Stomach (tissue), 19 donors: ENCODE measurements around the gene SLC25A26. TPM values are rescaled to one million over a fixed set of nuclear protein-coding genes. Genes with fewer than 3 reads are reported as not detected.

Experiments used
- DNase-seq, 2 donors: peaks; one replicate each; pipeline versions ENCODE4 v3.0.0 to v3.0.0-alpha.2; 2013 to 2019
- H3K27ac ChIP-seq, 5 donors: fragments of 200-600 bp in 4 of 5; sonication (generic) in 4 of 5; one replicate each; pipeline ENCODE4 v1.5.1; 2013 to 2019; ENCODE audit warnings: mild to moderate bottlenecking in 1 of 5, moderate library complexity in 1 of 5
- H3K27me3 ChIP-seq, 3 donors: fragments of 200-600 bp; sonication (generic); one replicate each; pipeline ENCODE4 v1.5.1; 2017 to 2019; ENCODE audit warnings: mixed run types in 1 of 3
- H3K36me3 ChIP-seq, 4 donors: fragments of 200-600 bp; sonication (generic); 1 replicate in 3 of 4; 2 replicates in 1 of 4; pipeline ENCODE4 v1.5.1; 2016 to 2019
- H3K4me1 ChIP-seq, 4 donors: fragments of 200-600 bp; sonication (generic); one replicate each; pipeline ENCODE4 v1.5.1; 2016 to 2019
- H3K4me3 ChIP-seq, 4 donors: fragments of 200-600 bp; sonication (generic) in 3 of 4; one replicate each; pipeline ENCODE4 v1.5.1; 2016 to 2019; ENCODE audit warnings: mild to moderate bottlenecking in 1 of 4
- H3K9me3 ChIP-seq, 4 donors: fragments of 200-600 bp; sonication (generic); one replicate each; pipeline ENCODE4 v1.5.1; 2016 to 2019
- EP300 ChIP-seq: sonication (generic); formaldehyde crosslinking; IDR thresholded peaks from one replicate; pipeline ENCODE4 v1.6.1; 2017; ENCODE audit warnings: antibody characterized with exemption
- POLR2A ChIP-seq, 4 donors: fragments of 450-650 bp; IDR thresholded peaks; one replicate each; pipeline ENCODE4 v1.6.1; 2016; ENCODE audit warnings: antibody characterized with exemption in 4 of 4, control low read depth in 2 of 4, mild to moderate bottlenecking in 1 of 4, moderate library complexity in 1 of 4
- POLR2AphosphoS5 ChIP-seq, 3 donors: sonication (generic); formaldehyde crosslinking; IDR thresholded peaks; one replicate each; pipeline ENCODE4 v1.6.1; 2016; ENCODE audit warnings: antibody characterized with exemption in 3 of 3
- WGBS, 5 donors: extraction: QIAGEN DNeasy Blood & Tissue Kit in 3 of 5; methylation state at CpG; one replicate each; pipeline versions ENCODE4 v1.1.5 to v1.1.7; 2013 to 2018; 5-methylcytosine and 5-hydroxymethylcytosine counted together
- intact Hi-C: fragments of 100-400 bp; cut with DNase I; formaldehyde crosslinking; loops from one replicate; pipeline ENCODE4 v1.15.1; 2023; ENCODE audit warnings: low total_unique reads
- long read RNA-seq, 10 donors: transcript quantifications; one replicate each; lab custom pipeline, GENCODE V29; 2026
- polyA plus RNA-seq, 3 donors: library from polyadenylated mRNA; stranded (reverse); fragments of 200-250 nt; gene quantifications; one replicate each; pipeline ENCODE4 v1.2.3, GENCODE V29; 2013
- total RNA-seq, 5 donors: library from RNA; depleted of rRNA; stranded (reverse); fragments of >200 nt; gene quantifications; one replicate each; pipeline versions ENCODE4 v1.1.0 to v1.2.3, GENCODE V29; 2014 to 2016
- TF ChIP-seq, protein P1 (sequence below), 7 experiments: fragments of 450-650 bp in 4 of 7; fragments of 200-600 bp in 3 of 7; sonication (generic) in 3 of 7; IDR thresholded peaks; one replicate each; pipeline ENCODE4 v1.5.1; 2016 to 2019; ENCODE audit warnings: antibody characterized with exemption in 7 of 7, control low read depth in 2 of 7, mild to moderate bottlenecking in 1 of 7
- donor health status: healthy with polysubstance abuse.
- donor health status: Bipolar disorder and iron deficiency.
- donor health status: healthy.

SLC25A26 gene, protein sequence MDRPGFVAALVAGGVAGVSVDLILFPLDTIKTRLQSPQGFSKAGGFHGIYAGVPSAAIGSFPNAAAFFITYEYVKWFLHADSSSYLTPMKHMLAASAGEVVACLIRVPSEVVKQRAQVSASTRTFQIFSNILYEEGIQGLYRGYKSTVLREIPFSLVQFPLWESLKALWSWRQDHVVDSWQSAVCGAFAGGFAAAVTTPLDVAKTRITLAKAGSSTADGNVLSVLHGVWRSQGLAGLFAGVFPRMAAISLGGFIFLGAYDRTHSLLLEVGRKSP
- 10 to 100 TPM in 2 of 5 donors, 1 to 10 TPM in 3; 1.2 to 25.3 (median 9.8) TPM for total RNA-seq
- 10 to 100 TPM; 15.8 to 26.6 (median 18.6) TPM for polyA plus RNA-seq
- long read RNA-seq, donor 1, partial matches to known transcripts, result 0 of 1 reads
- long read RNA-seq, donor 1, other reads (novel, unspliced or antisense), result 0 of 1 reads
- long read RNA-seq, donor 2, partial matches to known transcripts, result 18 of 24 reads
- long read RNA-seq, donor 2, other reads (novel, unspliced or antisense), result 5 of 24 reads
- long read RNA-seq, donor 3, partial matches to known transcripts, result 0 of 2 reads
- long read RNA-seq, donor 3, other reads (novel, unspliced or antisense), result 0 of 2 reads
- long read RNA-seq, donor 4, result 0 reads
- long read RNA-seq, donor 5, partial matches to known transcripts, result 0 of 1 reads
- long read RNA-seq, donor 5, other reads (novel, unspliced or antisense), result 0 of 1 reads
- long read RNA-seq, donor 6, result 0 reads
- long read RNA-seq, donor 7, partial matches to known transcripts, result 0 of 1 reads
- long read RNA-seq, donor 7, other reads (novel, unspliced or antisense), result 0 of 1 reads
- long read RNA-seq, donor 8, partial matches to known transcripts, result 0 of 1 reads
- long read RNA-seq, donor 8, other reads (novel, unspliced or antisense), result 0 of 1 reads
- long read RNA-seq, donor 9, partial matches to known transcripts, result 0 of 1 reads
- long read RNA-seq, donor 9, other reads (novel, unspliced or antisense), result 0 of 1 reads
- long read RNA-seq, donor 10, partial matches to known transcripts, result 0 of 1 reads
- long read RNA-seq, donor 10, other reads (novel, unspliced or antisense), result 0 of 1 reads

DNA sequence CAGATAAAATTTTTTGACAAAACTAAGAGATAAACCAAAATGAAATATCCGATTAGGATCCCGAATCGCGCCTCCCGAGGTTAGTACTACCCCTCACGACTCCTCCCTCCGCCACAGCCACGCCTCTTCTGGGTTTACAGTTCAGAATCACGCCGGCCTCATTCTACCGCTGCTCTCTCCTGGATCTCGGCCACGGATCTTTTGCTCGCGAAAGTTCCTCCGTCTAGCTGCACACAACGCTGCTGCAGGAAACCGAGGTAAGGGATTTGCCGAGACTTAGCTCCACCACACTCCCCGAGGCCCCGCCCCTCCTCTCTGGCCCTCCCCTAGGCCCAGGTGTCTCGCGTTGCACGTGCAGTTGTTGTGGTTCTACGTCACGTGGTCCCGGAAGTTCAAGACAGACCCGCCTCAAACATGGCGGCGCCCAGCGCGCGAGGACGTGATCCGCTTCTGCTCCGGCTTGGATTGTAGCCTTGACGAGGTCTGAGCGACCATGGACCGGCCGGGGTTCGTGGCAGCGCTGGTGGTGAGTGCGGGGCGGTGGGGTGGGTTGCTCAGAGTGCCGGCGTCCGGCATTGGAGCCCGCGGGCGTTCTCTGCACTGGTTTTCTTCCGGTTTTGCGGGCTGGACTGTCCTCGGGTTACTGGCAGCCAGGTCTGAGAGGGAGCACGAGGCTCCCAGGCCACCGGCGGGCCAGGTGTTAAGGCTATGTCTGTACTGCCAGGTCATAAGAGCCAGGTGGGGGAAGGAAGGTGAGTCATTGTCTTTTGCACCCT is at the start of gene SLC25A26:
Gene SLC25A26, plus strand, starts transcription at position 400 of the 776 bp plus-strand sequence. Its CDS starts 94 bp downstream, at position 494.
- no peaks in the 10 kb centered on the region for H3K27me3 ChIP-seq
- intact Hi-C loops, result no loop called here
- H3K4me3 ChIP-seq, result peak within 1 kb of the TSS; percentile 69 to 83 (median 78)
- H3K9me3 ChIP-seq, result no peaks in the 10 kb centered on the region
- H3K36me3 ChIP-seq, result peaks cover 0 to 32% (median 18%) of the 10 kb centered on the region in 4 donors
- H3K27ac ChIP-seq, result peak within 1 kb of the TSS; percentile 73 to 85 (median 77)
- 0 to 1% (median 0%) methylated on average over 46 to 56 of the region's 56 CpGs for WGBS, 5 donors
- peak; percentile 59 to 89 (median 84) for TF ChIP-seq POLR2AphosphoS5 (IDR thresholded peaks at IDR 0.05)
- peak in 1 of 4 donors; percentile 5 for TF ChIP-seq POLR2A (IDR thresholded peaks at IDR 0.05)
- TF ChIP-seq, protein P1, sequence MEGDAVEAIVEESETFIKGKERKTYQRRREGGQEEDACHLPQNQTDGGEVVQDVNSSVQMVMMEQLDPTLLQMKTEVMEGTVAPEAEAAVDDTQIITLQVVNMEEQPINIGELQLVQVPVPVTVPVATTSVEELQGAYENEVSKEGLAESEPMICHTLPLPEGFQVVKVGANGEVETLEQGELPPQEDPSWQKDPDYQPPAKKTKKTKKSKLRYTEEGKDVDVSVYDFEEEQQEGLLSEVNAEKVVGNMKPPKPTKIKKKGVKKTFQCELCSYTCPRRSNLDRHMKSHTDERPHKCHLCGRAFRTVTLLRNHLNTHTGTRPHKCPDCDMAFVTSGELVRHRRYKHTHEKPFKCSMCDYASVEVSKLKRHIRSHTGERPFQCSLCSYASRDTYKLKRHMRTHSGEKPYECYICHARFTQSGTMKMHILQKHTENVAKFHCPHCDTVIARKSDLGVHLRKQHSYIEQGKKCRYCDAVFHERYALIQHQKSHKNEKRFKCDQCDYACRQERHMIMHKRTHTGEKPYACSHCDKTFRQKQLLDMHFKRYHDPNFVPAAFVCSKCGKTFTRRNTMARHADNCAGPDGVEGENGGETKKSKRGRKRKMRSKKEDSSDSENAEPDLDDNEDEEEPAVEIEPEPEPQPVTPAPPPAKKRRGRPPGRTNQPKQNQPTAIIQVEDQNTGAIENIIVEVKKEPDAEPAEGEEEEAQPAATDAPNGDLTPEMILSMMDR (IDR thresholded peaks at IDR 0.05), result peak in 1 of 7 experiments; percentile 9
- no peak for TF ChIP-seq EP300
- DNase-seq, result peak; percentile 97 to 99
- peaks cover 0 to 19% (median 15%) of the 10 kb centered on the region in 4 donors for H3K4me1 ChIP-seq

GRCh38 chr3:66172394-66172793 is 48.4 kb upstream of the SLC25A26 start:
- Histone ChIP-seq H3K36me3 (no peaks in the 10 kb centered on the region), H3K9me3 (no peaks in the 10 kb centered on the region), H3K4me3 (no peak overlapping the region), H3K27me3 (no peaks in the 10 kb centered on the region), H3K4me1 (no peaks in the 10 kb centered on the region), H3K27ac (no peak overlapping the region)
- no peak for TF ChIP-seq EP300
- TF ChIP-seq, protein P1 (IDR thresholded peaks at IDR 0.05), result no peak
- TF ChIP-seq POLR2AphosphoS5 (IDR thresholded peaks at IDR 0.05), result no peak
- no peak for TF ChIP-seq POLR2A (IDR thresholded peaks at IDR 0.05)
- 87 to 93% (median 89%) methylated on average over 1 of the region's 1 CpG for WGBS, 5 donors
- intact Hi-C loops, result no loop called here
- no peak for DNase-seq

DNA sequence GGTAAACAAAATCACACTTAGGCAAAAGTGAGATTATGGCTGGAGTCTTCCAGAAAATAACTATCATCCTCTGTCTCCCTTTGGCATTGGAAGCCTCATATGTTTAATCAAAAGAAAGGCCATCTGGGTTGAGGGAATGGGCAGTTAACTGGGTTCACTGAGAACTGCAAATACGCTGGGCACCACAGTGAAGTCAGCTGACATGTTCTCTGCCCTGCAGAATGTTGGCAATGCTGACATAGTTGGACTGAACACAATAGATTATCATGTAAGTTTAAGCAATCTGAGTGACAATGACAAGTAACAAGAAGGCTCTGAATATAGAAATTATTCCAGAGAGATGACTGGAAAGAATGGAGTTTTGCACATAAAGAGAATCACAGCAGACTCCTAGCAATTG is 43.8 kb upstream of the SLC25A26 start:
- H3K4me1 ChIP-seq, result no peaks in the 10 kb centered on the region
- TF ChIP-seq, protein P1 (IDR thresholded peaks at IDR 0.05), result no peak
- TF ChIP-seq POLR2AphosphoS5 (IDR thresholded peaks at IDR 0.05) (no peak), EP300 (no peak), POLR2A (IDR thresholded peaks at IDR 0.05) (no peak)
- no peak overlapping the region for H3K27ac ChIP-seq
- WGBS, 5 donors, result 29 to 67% (median 40%) methylated on average over 1 of the region's 1 CpG
- intact Hi-C loops, result no loop called here
- H3K27me3 ChIP-seq, result no peaks in the 10 kb centered on the region
- H3K9me3 ChIP-seq, result no peaks in the 10 kb centered on the region
- peak in 1 of 2 donors; percentile 31 for DNase-seq
- H3K4me3 ChIP-seq, result no peak overlapping the region
- no peaks in the 10 kb centered on the region for H3K36me3 ChIP-seq
